Hepatocyte (in vitro differentiated cells): ENCODE data around the gene THUMPD2. TPM values are rescaled to one million over a fixed set of nuclear protein-coding genes. Genes with fewer than 3 reads are reported as not detected.

ENCODE experiments used
- DNase-seq: peaks from one replicate; pipeline ENCODE4 v3.0.0-alpha.2; 2016; ENCODE audit warnings: low spot score
- H2AFZ ChIP-seq: fragments of 200-600 bp; sonication (generic); 2 replicates; pipeline ENCODE4 v1.6.0; 2016; ENCODE audit warnings: antibody characterized with exemption, mild to moderate bottlenecking
- H3K27ac ChIP-seq: fragments of 200-600 bp; sonication (generic); 2 replicates; pipeline ENCODE4 v1.5.1; 2016; ENCODE audit warnings: mild to moderate bottlenecking
- H3K27me3 ChIP-seq: fragments of 200-600 bp; sonication (generic); 2 replicates; pipeline ENCODE4 v1.6.1; 2016
- H3K36me3 ChIP-seq: fragments of 200-600 bp; sonication (generic); replicated peaks from 2 replicates; pipeline ENCODE4 v1.5.1; 2016; ENCODE audit warnings: low read depth; ENCODE audit not compliant: insufficient read depth
- H3K4me1 ChIP-seq: fragments of 200-600 bp; sonication (generic); 2 replicates; pipeline ENCODE4 v1.5.1; 2016; ENCODE audit warnings: mild to moderate bottlenecking, moderate library complexity; ENCODE audit not compliant: insufficient read depth
- H3K4me2 ChIP-seq: fragments of 200-600 bp; sonication (generic); 2 replicates; pipeline ENCODE4 v1.6.0; 2016
- H3K4me3 ChIP-seq: fragments of 200-600 bp; sonication (generic); 2 replicates; pipeline ENCODE4 v1.5.1; 2016; ENCODE audit warnings: mild to moderate bottlenecking
- H3K79me2 ChIP-seq: fragments of 200-600 bp; sonication (generic); 2 replicates; pipeline ENCODE4 v1.6.0; 2017; ENCODE audit warnings: mild to moderate bottlenecking
- H3K9me2 ChIP-seq: fragments of 200-600 bp; sonication (generic); replicated peaks from 2 replicates; pipeline ENCODE4 v1.6.0; 2017; ENCODE audit warnings: mild to moderate bottlenecking; ENCODE audit not compliant: insufficient read depth
- H3K9me3 ChIP-seq: fragments of 200-600 bp; sonication (generic); 2 replicates; pipeline ENCODE4 v1.5.1; 2016; ENCODE audit warnings: low read depth, mild to moderate bottlenecking
- H4K20me1 ChIP-seq: fragments of 200-600 bp; sonication (generic); 2 replicates; pipeline ENCODE4 v1.6.0; 2016; ENCODE audit warnings: mild to moderate bottlenecking; ENCODE audit not compliant: insufficient read depth, poor library complexity, severe bottlenecking
- CTCF ChIP-seq: fragments of 200-600 bp; sonication (generic); IDR thresholded peaks from 2 replicates; pipeline ENCODE4 v1.5.1; 2016; ENCODE audit warnings: antibody characterized with exemption, mild to moderate bottlenecking; ENCODE audit not compliant: poor library complexity
- EZH2 ChIP-seq: fragments of 200-600 bp; sonication (generic); IDR thresholded peaks from 2 replicates; pipeline ENCODE4 v1.6.1; 2016; ENCODE audit warnings: antibody characterized with exemption, mild to moderate bottlenecking, borderline replicate concordance
- EZH2phosphoT487 ChIP-seq: fragments of 200-600 bp; sonication (generic); IDR thresholded peaks from one replicate; pipeline ENCODE4 v1.6.1; 2018; ENCODE audit warnings: antibody characterized with exemption, mild to moderate bottlenecking, low read depth, moderate library complexity; ENCODE audit not compliant: unreplicated experiment, severe bottlenecking
- WGBS: methylation state at CpG from one replicate; pipeline ENCODE4 v1.1.6; 2016; ENCODE audit warnings: low lambda C conversion rate; ENCODE audit errors: missing lambda C conversion rate; 5-methylcytosine and 5-hydroxymethylcytosine counted together
- polyA plus RNA-seq: library from polyadenylated mRNA; unstranded; fragments of >200 nt; fragmentation: Nextera tagmentation; extraction: Ambion mirVana; gene quantifications from 2 replicates; pipeline ENCODE4 v1.2.1, GENCODE V29; 2016
- total RNA-seq: library from RNA; depleted of rRNA; stranded (reverse); fragments of >200 nt; gene quantifications from 2 replicates; pipeline ENCODE4 v1.2.3, GENCODE V29; 2014

Gene THUMPD2
- total and polyA plus RNA-seq, 2 experiments from 2014 or later = 6.5 to 12.8 TPM

- no peak overlapping the region for H2AFZ ChIP-seq
- no peaks in the 10 kb centered on the region for H3K9me2 ChIP-seq
- no peaks in the 10 kb centered on the region for H3K4me1 ChIP-seq
- no peak overlapping the region for H3K4me2 ChIP-seq
- H4K20me1 ChIP-seq = no peaks in the 10 kb centered on the region
- 64% methylated on average over 4 of the region's 6 CpGs for WGBS
- no peaks in the 10 kb centered on the region for H3K36me3 ChIP-seq
- no peaks in the 10 kb centered on the region for H3K79me2 ChIP-seq
- no peak for DNase-seq
- no peak overlapping the region for H3K4me3 ChIP-seq
- no peaks in the 10 kb centered on the region for H3K9me3 ChIP-seq
- no peak overlapping the region for H3K27ac ChIP-seq
- no peaks in the 10 kb centered on the region for H3K27me3 ChIP-seq
- TF ChIP-seq EZH2phosphoT487 (no peak), CTCF (no peak), EZH2 (no peak)
These were observed 92.6 kb downstream of the THUMPD2 start for GRCh38 chr2:39686456-39686855.

Other genes with a start within 250 kb of the THUMPD2 start
- gene TMEM178A, start 113.3 kb downstream of the THUMPD2 start, total RNA-seq = 3.3 and 3.9 TPM in 2 replicates
- 5.5 and 6.6 TPM in 2 replicates for gene TMEM178A, start 113.3 kb downstream of the THUMPD2 start, polyA plus RNA-seq